DOHH2 (cell line): ENCODE measurements around the gene DDA1.

ENCODE experiments used
- H3F3A ChIP-seq: fragments of 200-600 bp; sonication (generic), shearing (Covaris generic); 2 replicates; pipeline ENCODE4 v1.6.0; 2016; ENCODE audit warnings: antibody characterized with exemption, mild to moderate bottlenecking; ENCODE audit not compliant: control insufficient read depth, insufficient read depth
- H3K27ac ChIP-seq: fragments of 200-600 bp; sonication (generic); 2 replicates; pipeline ENCODE4 v1.5.1; 2014; ENCODE audit warnings: low read depth, mild to moderate bottlenecking, low read length, moderate library complexity
- H3K27me3 ChIP-seq: fragments of 200-600 bp; sonication (generic); 2 replicates; pipeline ENCODE4 v1.6.1; 2014; ENCODE audit warnings: mild to moderate bottlenecking, low read length, mixed read lengths; ENCODE audit not compliant: control insufficient read depth
- H3K36me3 ChIP-seq: fragments of 200-600 bp; sonication (generic); 2 replicates; pipeline ENCODE4 v1.6.1; 2014; ENCODE audit warnings: mild to moderate bottlenecking, low read length, moderate library complexity, mixed read lengths; ENCODE audit not compliant: control insufficient read depth
- H3K4me1 ChIP-seq: fragments of 200-600 bp; sonication (generic); 2 replicates; pipeline ENCODE4 v1.6.1; 2014; ENCODE audit warnings: mild to moderate bottlenecking, low read length, mixed read lengths; ENCODE audit not compliant: control insufficient read depth
- H3K4me2 ChIP-seq: fragments of 200-600 bp; sonication (generic); 2 replicates; pipeline ENCODE4 v1.6.0; 2014; ENCODE audit warnings: mild to moderate bottlenecking, low read length, moderate library complexity
- H3K4me3 ChIP-seq: fragments of 200-600 bp; sonication (generic); 2 replicates; pipeline ENCODE4 v1.5.1; 2014; ENCODE audit warnings: mild to moderate bottlenecking, low read length, mixed read lengths
- H3K79me2 ChIP-seq: fragments of 200-600 bp; sonication (generic); 2 replicates; pipeline ENCODE4 v1.6.1; 2014; ENCODE audit warnings: mild to moderate bottlenecking, low read length, mixed read lengths; ENCODE audit not compliant: control insufficient read depth
- H3K9me2 ChIP-seq: fragments of 200-600 bp; sonication (generic); replicated peaks from 2 replicates; pipeline ENCODE4 v1.6.1; 2014; ENCODE audit warnings: mild to moderate bottlenecking, low read length, mixed read lengths; ENCODE audit not compliant: control insufficient read depth
- H3K9me3 ChIP-seq: fragments of 200-600 bp; sonication (generic); 2 replicates; pipeline ENCODE4 v1.6.1; 2014; ENCODE audit warnings: antibody characterized with exemption, low read length, mixed read lengths; ENCODE audit not compliant: control insufficient read depth, insufficient read depth
- H4K20me1 ChIP-seq: fragments of 200-600 bp; sonication (generic); 2 replicates; pipeline ENCODE4 v1.6.0; 2014; ENCODE audit warnings: low read depth, mild to moderate bottlenecking, antibody characterized with exemption, low read length, moderate library complexity; ENCODE audit not compliant: control insufficient read depth, insufficient read depth
- CTCF ChIP-seq: fragments of 200-600 bp; sonication (generic); IDR thresholded peaks from one replicate; pipeline ENCODE4 v1.5.1; 2014; ENCODE audit warnings: antibody characterized with exemption, mild to moderate bottlenecking, low read depth, low read length; ENCODE audit not compliant: poor library complexity, severe bottlenecking
- EZH2phosphoT487 ChIP-seq: fragments of 200-600 bp; sonication (generic); IDR thresholded peaks from 2 replicates; pipeline ENCODE4 v1.6.1; 2017; ENCODE audit warnings: borderline replicate concordance, mild to moderate bottlenecking, antibody characterized with exemption, low read length, moderate library complexity, mixed read lengths

DDA1 gene

GRCh38 chr19:17309965-17310461 is 650 bp downstream of the DDA1 start:
- Histone ChIP-seq H3K4me1 (peaks cover 25% of the 10 kb centered on the region), H3K4me2 (peak overlapping the region; percentile 82), H3K4me3 (peak overlapping the region; percentile 99), H3K36me3 (peaks cover 46% of the 10 kb centered on the region), H3K27ac (peak overlapping the region; percentile 54), H4K20me1 (peaks cover 9% of the 10 kb centered on the region; the same call in 1 of the 2 replicates), H3K27me3 (no peaks in the 10 kb centered on the region), H3K9me2 (no peaks in the 10 kb centered on the region), H3K9me3 (no peaks in the 10 kb centered on the region), H3K79me2 (peaks cover 64% of the 10 kb centered on the region), H3F3A (no peaks in the 10 kb centered on the region)
- TF ChIP-seq EZH2phosphoT487, result no peak
- no peak for TF ChIP-seq CTCF

GRCh38 chr19:17311455-17312188 is 2.3 kb downstream of the DDA1 start:
- H3K27me3 ChIP-seq, result no peaks in the 10 kb centered on the region
- H3K9me2 ChIP-seq, result no peaks in the 10 kb centered on the region
- H3K36me3 ChIP-seq, result peaks cover 46% of the 10 kb centered on the region
- H3K4me2 ChIP-seq, result no peak overlapping the region
- no peak overlapping the region for H3K27ac ChIP-seq
- TF ChIP-seq EZH2phosphoT487 (no peak), CTCF (no peak)
- H3K79me2 ChIP-seq, result peaks cover 56% of the 10 kb centered on the region
- H3K4me3 ChIP-seq, result no peak overlapping the region
- peaks cover 21% of the 10 kb centered on the region for H3K4me1 ChIP-seq
- H4K20me1 ChIP-seq, result peaks cover 9% of the 10 kb centered on the region; the same call in 1 of the 2 replicates
- H3K9me3 ChIP-seq, result no peaks in the 10 kb centered on the region
- H3F3A ChIP-seq, result no peaks in the 10 kb centered on the region

- H3K27ac ChIP-seq, result no peak overlapping the region
Measured at GRCh38 chr19:17312189-17313113, 3.1 kb downstream of the DDA1 start.

More at GRCh38 chr19:17312189-17313113, 3.1 kb downstream of the DDA1 start:
- TF ChIP-seq EZH2phosphoT487 (no peak), CTCF (no peak)
- no peak overlapping the region for H3K4me3 ChIP-seq
- H3K4me1 ChIP-seq, result peaks cover 15% of the 10 kb centered on the region
- peaks cover 9% of the 10 kb centered on the region; the same call in 1 of the 2 replicates for H4K20me1 ChIP-seq
- peaks cover 45% of the 10 kb centered on the region for H3K36me3 ChIP-seq
- no peak overlapping the region for H3K4me2 ChIP-seq
- peaks cover 47% of the 10 kb centered on the region for H3K79me2 ChIP-seq
- H3F3A ChIP-seq, result no peaks in the 10 kb centered on the region
- H3K27me3 ChIP-seq, result no peaks in the 10 kb centered on the region
- no peaks in the 10 kb centered on the region for H3K9me2 ChIP-seq
- no peaks in the 10 kb centered on the region for H3K9me3 ChIP-seq
